NCI-H1105 (cell line): ENCODE measurements around the gene ATP6V0A4.
"Not testable (repeated sequence)": the region's sequence is repeated elsewhere in the genome, so short reads cannot be mapped to it uniquely, and the experiment has no call there.

Experiments used
- DNase-seq: peaks from one replicate; lab custom pipeline; 2025; lab: John Stamatoyannopoulos, UW

ATP6V0A4 gene

DNA sequence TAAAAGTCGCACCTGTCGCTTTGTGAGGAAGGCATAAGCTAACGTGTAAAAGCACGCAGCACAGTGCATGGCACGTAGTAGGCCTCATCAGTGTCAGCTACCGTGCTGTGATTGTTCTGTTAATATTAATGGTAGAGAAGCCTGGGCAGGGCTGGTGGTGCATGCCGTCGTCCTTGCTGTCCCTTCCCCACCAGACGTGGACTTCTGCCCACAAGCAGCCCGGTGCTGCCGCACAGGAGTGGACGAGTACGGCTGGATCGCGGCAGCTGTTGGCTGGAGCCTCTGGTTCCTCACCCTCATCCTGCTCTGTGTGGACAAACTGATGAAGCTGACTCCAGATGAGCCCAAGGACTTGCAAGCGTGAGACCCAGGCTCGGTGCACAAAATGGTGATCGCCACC is 4.7 kb upstream of the ATP6V0A4 start:
- DNase-seq: no peak

DNA sequence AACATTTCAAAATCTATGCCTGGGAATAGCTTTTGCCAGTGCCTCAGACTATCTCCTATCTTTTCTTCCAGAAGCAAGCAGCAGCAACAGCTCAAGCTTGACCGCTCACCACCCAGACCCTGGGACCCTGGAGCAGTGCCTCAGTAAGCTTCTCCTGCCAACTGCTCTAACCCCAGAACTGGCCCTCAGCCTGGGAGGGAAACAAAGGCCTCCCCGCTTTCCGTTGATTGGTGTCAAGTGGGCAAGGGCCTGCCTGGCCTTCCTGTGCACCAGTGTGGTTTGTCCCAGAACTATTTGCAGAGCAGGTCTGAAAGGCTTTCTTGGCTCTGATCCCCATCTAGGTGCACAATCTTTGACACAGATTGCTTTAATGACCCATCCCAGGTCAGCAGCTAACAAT is 3.3 kb upstream of the ATP6V0A4 start:
- no peak for DNase-seq

- DNase-seq: no peak
Observed at GRCh38 chr7:138799336-138800000, 1.5 kb upstream of the ATP6V0A4 start.

DNA sequence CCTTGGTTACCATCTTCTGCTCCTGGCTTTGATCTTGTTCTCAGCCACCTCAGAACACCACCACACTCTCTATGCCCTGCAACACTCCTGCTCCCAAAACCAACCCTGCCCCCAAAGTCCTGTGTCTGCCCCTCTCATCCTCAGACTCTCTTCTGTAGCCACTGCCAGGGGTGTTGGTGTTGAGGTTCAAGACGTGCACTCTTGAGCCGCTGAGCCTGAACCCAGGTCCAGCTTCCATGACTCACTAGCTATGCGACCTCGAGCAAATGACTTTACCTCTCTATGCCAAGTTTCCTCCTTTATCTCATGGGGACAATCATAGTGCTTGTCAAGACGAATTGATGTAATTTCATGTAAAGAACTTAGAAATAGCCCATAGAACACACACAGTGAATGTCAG is 840 bp upstream of the ATP6V0A4 start:
- no peak for DNase-seq

DNA sequence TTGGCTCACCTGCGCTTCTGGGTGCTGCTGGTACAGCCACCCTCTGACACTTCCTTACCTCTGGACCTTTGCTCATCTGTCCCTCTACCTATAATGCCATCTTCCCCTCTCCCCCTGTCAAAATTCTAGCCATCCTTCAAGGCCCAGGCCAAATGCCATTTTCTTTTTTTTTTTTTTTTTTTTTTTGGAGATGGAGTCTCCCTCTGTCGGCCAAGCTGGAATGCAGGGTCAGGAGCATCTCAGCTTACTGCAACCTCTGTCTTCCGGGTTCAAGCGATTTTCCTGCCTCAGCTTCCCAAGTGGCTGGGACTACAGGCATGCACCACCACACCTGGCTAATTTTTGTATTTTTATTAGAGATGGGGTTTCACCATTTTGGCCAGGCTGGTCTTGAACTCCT is 950 bp downstream of the ATP6V0A4 start:
- DNase-seq: not testable (repeated sequence)

GRCh38 chr7:138796038-138796615 is 1.9 kb downstream of the ATP6V0A4 start:
- DNase-seq: no peak

DNA sequence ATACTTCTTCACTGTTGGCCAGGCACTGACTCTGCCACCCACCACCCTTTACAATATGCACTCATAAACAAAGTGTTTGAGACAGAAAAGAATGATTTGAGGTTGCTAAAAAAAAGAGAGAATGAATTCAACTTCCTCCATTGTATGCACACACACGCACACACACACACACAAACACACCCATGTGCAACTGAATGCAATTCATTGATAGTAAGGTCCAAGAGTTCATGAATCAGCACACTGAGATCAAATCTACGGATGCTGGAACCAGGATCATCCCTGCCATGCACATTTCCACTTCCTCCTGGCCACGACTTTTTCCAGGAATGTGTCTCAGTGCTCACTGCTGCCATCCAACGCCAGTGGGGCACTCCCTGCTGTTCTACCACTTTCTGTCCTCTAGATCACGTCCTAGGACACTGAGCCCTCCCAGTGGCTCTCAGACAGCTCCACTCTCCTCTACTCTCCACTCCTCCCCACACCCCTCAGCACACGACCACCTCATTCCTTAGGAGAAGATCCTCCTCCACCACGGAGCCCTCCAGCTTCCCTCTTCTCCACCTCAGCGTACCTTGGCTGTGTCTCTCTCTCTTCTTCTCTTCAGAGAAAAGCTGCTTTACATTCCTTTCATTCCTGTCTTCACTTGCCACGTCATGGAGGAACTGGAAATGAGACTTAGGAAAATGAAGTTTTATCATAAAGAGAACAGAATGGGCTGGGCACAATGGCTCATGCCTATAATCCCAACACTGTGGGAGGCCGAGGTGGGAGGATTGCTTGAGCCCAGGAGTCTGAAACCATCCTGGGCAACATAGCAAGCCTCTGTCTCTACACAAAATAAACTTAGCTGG is 12.2 kb downstream of the ATP6V0A4 start:
- no peak for DNase-seq

DNA sequence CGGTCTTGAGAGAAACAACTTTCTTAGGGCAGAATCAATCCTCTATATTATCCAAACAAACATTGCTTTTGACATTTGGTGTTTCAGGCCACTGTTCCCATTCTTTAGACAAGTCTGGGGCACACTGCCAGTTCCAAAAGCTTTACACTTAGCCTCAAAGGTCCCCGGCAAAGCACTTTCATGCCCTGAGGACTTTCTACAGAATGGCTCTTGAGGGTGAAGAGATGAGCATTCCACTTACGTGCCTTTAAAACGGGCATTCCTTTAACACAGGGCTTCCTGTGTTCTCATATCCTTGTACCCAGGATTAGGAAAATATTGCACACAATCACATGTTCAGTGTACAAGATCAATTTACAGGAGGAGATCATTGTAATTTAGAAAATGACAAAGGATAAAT is 13.3 kb downstream of the ATP6V0A4 start:
- no peak for DNase-seq

- DNase-seq: no peak
Observed at GRCh38 chr7:138781004-138781403, 17.0 kb downstream of the ATP6V0A4 start.

DNA sequence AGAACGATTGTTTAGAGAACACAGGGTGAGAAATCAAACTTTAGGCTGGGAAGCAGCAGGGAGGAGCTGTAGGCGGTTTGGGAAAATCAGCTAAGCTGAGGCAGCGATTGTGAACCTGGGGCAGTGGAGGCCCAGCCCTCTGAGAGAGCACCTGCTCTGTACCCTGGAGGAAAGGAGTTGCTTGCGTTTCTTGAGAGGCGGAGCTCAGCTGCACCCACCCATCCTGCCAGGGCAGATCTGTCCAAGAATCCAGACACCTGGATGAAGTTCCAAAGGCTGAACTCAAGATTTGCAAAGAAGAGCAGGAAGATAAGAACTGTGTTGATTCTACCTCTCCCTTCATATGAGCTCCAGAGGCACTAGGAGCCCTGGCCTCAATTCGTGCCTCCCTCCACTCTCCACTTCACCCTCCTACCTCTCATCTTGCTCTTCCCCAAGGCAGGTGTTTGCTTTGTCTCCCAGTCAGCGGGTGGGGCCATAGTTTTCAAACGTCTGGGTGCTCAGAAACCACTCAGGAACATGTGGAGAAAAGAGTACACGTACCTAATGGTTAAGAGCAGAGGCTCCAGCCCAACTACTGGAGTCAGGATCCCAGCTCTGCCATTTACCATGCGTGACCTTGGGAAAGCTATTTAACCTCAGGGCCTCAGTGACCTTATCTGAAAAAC is 21.7 kb downstream of the ATP6V0A4 start:
- no peak for DNase-seq

GRCh38 chr7:138773817-138774216 is 24.2 kb downstream of the ATP6V0A4 start:
- no peak for DNase-seq

DNA sequence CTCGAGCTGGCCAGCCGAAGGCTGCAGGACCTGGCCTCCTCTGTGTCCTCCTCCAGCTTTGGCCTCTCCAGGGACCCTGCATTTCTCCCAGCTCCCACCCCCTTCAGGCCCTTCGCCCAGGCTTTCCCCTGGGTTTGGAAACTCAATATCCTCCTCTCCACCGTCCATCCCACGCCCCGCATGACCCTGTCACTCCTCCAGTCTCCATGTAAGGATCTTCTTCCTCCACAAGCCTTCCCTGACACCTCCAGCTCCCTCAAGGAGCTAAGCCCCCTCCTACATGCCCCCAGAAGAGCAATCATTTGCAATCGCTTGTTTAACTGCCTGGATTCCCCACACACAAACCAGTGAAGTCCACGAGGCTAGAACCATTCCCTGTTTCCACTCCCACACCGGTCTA is 24.8 kb downstream of the ATP6V0A4 start:
- no peak for DNase-seq

GRCh38 chr7:138770904-138771303 is 27.1 kb downstream of the ATP6V0A4 start:
- no peak for DNase-seq

DNA sequence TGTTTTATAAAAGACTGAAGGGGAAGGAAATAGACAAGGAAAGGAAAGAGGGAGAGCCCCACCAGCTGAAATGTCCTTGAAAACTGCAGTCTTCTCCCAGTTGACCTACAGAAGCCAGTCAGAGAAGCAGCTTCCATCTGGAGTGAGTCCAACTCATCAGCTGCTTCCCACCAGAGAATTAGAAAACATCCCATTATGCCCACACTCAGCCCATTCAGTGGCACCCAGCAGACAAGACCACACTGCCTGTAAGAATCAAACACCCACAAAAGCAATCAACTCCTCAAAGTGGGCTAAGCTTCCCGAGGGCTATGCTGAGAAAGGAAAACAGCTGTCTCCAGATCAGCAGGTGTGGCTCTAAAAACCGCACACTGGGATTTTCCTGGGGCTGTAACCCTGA is 29.8 kb downstream of the ATP6V0A4 start:
- no peak for DNase-seq

- DNase-seq: no peak
Observed at GRCh38 chr7:138756591-138757242, 41.3 kb downstream of the ATP6V0A4 start.

GRCh38 chr7:138755842-138756590 is 42.0 kb downstream of the ATP6V0A4 start:
- DNase-seq: no peak

DNA sequence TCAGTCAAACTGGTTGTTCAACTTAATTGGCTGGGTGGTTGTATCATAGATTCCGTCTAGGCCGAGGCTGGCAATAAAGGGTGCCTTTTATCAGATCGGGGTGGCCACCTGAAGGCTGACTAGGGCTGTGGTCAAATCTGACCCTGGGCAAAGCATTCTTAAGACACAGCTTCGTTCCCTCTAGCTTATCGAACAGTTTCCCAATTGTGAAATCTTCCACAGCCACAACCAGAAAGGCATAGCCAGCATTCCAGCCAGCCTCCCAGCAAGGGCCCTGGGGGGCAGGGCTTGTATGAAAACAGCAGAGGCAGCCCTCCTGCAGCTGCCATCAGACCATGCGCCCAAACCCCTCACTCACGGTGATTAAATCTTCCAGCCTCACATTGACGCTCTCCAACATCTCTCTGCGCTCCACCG is 42.7 kb downstream of the ATP6V0A4 start:
- no peak for DNase-seq

DNA sequence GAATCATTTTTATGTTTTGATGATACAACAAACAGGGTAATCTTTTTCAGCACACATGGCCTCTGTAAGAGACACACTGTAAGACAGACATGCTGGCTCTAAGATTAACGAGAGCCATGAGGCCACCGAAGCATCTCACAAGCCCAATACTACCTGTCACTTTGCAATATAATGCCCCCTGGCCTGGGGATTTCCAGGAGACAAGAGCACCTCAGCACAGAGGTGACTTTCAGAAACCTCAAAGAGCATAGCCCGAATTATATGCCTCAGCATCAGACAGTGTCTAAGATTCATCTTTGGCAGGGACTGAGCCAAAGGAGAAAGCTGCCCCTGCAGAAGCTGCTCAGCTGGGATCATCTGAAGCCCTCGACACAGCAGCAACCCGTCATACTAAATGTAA is 44.4 kb downstream of the ATP6V0A4 start:
- no peak for DNase-seq

GRCh38 chr7:138753150-138753518 is 44.9 kb downstream of the ATP6V0A4 start:
- DNase-seq: no peak

DNA sequence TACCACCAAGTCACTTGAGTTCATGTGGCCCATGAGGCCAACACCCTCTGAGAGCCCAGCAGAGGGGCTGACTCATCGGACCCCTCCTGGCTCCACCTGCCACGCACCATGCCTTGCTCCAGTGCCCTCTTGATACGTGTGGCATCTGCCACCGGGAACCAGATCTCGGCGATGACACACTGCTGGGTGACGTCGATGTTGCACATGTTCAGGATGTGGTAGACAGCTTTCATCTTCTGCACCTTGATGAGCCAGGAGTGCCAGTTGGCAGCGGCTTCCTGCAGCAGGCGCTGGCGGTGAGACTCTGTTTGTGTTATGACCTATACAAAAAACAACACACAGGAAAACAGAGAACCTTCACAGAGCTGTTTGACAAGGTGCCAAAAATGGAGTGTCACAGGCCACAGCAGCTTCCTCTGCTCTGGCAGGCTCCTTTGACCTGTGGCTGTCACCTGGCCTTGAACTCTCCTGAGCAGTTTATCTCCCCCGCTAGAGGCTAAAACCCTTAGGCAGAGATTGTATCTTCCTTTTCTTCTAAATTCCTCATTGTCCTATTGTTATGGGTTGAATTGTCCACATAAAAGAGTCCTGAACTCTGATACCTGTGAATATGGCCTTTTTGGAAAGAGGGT is 45.4 kb downstream of the ATP6V0A4 start:
- DNase-seq: peak; percentile 82

DNA sequence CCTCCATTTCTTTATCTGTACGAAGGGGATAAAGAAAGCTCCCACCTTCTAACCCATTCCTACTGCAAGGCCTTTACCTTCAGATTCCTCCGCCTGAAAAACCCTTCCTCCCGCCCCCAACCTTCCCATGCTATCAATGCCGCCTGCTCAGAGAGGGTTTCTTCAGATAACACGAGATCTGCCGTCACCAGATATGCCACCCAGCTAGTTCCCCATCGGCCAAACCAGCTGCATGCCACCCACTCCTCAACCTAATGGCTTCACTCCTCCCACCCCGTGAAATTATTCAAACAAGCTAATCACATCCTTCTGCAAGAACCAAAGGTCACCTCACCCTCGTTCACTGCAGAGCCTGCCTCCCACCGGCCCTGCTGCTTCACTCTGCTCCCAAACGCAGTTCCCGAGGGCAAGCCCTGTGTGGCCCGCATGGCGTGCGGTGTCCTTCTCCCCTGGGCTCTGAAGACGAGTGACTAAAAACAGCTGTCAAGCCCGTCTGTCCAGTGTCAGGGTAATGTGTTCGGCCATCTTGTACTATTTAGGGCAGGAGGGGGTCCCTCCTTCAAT is 47.0 kb downstream of the ATP6V0A4 start:
- no peak for DNase-seq
